ENCODE data around the gene PDK4. TPM values are rescaled to one million over a fixed set of nuclear protein-coding genes. Genes with fewer than 3 reads are reported as not detected.
A peak's percentile ranks its signal among the peaks of the same experiment; 100 is the strongest.

PDK4 gene
- total RNA-seq, 1 experiment from 2014 or later, result 1.2 TPM

DNA sequence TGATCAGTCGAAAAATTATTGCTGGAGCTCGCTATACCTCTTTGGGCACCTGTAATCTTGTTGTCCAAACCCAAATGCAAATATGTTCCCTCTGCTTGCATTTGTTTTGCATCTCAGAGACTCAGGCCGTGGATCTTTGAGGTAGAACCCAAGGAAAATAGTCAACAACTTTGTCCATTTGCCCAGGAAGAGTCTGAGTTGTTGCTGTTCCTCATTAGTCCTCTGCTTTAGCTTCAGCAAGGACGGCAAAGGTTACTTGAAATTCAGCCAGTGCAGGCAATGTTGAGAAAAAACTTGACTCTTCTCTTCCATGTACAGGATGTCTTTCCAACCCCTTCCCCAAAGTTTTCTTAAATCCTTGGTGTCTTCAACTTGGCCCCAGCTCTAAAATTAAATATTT lies 45.8 kb downstream of the PDK4 start:
- peak overlapping the region; percentile 63 for H3K4me3 Mint-ChIP-seq (ENCODE audit: unreplicated experiment)
- H3K9me3 Mint-ChIP-seq (ENCODE audit: unreplicated experiment), result no peaks in the 10 kb centered on the region
- no peaks in the 10 kb centered on the region for H3K27me3 Mint-ChIP-seq (ENCODE audit: insufficient read depth, unreplicated experiment)
- peaks cover 35% of the 10 kb centered on the region for H3K4me1 Mint-ChIP-seq (ENCODE audit: insufficient read depth, unreplicated experiment)
- intact Hi-C loops (cut with micrococcal nuclease), result loop anchor here (2.0 kb wide), 1 partner anchor 58 kb away; no protein-coding TSS in a partner anchor
- TF ChIP-seq, protein P1, sequence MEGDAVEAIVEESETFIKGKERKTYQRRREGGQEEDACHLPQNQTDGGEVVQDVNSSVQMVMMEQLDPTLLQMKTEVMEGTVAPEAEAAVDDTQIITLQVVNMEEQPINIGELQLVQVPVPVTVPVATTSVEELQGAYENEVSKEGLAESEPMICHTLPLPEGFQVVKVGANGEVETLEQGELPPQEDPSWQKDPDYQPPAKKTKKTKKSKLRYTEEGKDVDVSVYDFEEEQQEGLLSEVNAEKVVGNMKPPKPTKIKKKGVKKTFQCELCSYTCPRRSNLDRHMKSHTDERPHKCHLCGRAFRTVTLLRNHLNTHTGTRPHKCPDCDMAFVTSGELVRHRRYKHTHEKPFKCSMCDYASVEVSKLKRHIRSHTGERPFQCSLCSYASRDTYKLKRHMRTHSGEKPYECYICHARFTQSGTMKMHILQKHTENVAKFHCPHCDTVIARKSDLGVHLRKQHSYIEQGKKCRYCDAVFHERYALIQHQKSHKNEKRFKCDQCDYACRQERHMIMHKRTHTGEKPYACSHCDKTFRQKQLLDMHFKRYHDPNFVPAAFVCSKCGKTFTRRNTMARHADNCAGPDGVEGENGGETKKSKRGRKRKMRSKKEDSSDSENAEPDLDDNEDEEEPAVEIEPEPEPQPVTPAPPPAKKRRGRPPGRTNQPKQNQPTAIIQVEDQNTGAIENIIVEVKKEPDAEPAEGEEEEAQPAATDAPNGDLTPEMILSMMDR (IDR thresholded peaks at IDR 0.05; ENCODE audit: unreplicated experiment), result no peak
- H3K27ac Mint-ChIP-seq (ENCODE audit: low read depth, unreplicated experiment), result peak overlapping the region; percentile 99
- no peaks in the 10 kb centered on the region for H3K36me3 Mint-ChIP-seq (ENCODE audit: insufficient read depth, unreplicated experiment)
- ChIA-PET POLR2A (interaction anchor here (0.5 to 3.1 kb wide), 20 partner anchors 11 to 1101 kb away, joined by 3 to 35 read pairs (median 4); partner anchors contain the start of gene PDK4), CTCF (interaction anchor here (0.6 to 4.6 kb wide), 9 partner anchors 8 to 138 kb away, joined by 3 to 73 read pairs (median 6); partner anchors contain the start of gene PDK4)
- no peak for DNase-seq (ENCODE audit: unreplicated experiment)
- BruUV-seq (replicated peaks), result no TSS peak

DNA sequence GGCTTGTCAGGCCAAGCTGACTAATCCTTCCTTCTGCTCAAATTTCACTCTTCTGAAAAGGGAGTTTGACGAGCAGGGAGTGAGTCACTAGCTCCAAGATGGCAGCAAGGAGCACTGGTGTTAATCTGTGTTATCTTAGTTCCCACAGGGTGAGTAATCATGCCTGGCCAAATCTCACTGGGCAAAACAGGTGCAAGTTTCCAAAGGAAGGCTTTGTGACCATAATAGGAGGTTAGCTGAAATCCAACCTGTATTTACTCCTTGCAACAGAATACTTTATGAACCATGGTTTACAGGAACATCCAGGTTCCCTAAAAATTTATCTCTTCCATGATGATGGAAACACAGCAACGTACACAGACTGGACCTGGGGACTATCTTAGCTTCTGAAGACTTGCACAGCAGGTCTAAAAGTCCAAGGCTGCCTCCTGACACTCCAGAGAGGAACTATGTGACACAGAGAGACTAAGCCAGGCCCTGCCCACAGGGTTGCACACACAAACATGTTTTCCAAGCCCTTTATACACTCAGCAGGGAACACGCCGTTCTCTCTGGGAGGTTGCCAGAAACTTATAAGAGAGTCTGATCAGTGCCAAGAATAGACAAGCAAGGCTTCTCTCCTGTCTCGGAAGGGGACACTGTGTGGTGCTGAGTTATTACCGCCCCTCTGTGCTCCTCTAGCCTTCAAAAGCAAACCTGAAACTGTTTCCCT lies 46.3 kb downstream of the PDK4 start:
- peak; percentile 99 for DNase-seq (ENCODE audit: unreplicated experiment)
- TF ChIP-seq, protein P1 (IDR thresholded peaks at IDR 0.05; ENCODE audit: unreplicated experiment), result no peak
- CTCF ChIA-PET, result interaction anchor here (0.5 to 4.6 kb wide), 13 partner anchors 9 to 1249 kb away, joined by 3 to 73 read pairs (median 4); partner anchors contain the start of gene PDK4
- POLR2A ChIA-PET, result interaction anchor here (0.6 to 3.1 kb wide), 26 partner anchors 9 to 1101 kb away, joined by 3 to 35 read pairs (median 4); partner anchors contain the start of gene PDK4
- Mint-ChIP-seq H3K4me1 (ENCODE audit: insufficient read depth, unreplicated experiment) (peaks cover 40% of the 10 kb centered on the region), H3K36me3 (ENCODE audit: insufficient read depth, unreplicated experiment) (no peaks in the 10 kb centered on the region), H3K9me3 (ENCODE audit: unreplicated experiment) (no peaks in the 10 kb centered on the region), H3K27ac (ENCODE audit: low read depth, unreplicated experiment) (peak overlapping the region; percentile 99), H3K4me3 (ENCODE audit: unreplicated experiment) (peak overlapping the region; percentile 63), H3K27me3 (ENCODE audit: insufficient read depth, unreplicated experiment) (no peaks in the 10 kb centered on the region)
- BruUV-seq (replicated peaks), result no TSS peak
- intact Hi-C loops (cut with micrococcal nuclease), result loop anchor here (2.0 kb wide), 1 partner anchor 59 kb away; no protein-coding TSS in a partner anchor

DNA sequence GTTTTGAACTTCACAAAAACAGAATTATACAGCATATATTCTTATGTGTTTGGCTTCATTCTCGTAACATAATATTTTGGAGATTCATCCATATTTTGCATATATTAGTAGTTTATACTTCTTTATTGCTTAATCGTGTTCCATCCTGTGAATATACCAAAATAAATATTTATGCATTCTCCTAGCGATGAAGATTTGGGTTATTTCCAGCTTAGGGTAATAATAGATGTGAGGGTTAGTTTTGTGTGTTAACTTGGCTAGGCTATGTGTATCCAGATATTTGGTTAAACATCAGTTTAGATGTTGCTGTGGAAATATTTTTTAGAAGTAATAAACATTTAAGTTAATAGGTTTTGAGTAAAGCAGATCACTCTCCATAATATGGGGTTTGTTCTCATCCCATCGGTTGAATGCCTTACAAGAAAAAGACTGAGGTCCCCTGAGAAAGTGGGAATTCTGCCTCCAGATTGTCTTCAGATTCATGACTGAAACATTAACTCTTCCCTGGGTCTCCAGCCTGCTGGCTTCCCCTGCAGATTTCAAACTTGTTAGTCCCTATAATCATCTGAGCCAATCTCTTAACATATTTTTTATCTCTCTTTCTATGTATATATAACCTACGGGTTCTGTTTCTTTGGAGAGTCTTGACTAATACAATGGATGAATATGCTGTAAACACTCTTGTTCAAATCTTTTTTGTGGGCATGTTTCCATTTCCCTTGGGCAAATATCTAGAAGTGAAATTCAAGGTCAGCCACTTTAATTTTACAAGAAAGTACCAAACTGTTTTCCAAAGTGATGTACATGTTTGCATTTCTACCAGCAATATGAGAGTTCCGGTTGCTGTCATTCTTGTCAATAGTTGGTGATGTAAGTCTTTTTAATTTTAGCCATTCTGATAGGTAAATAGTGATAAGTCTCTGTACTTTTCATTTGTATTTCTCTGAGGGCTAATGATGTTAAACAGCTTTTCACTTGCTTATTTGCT lies 48.7 kb downstream of the PDK4 start:
- BruUV-seq (replicated peaks), result no TSS peak
- TF ChIP-seq, protein P1 (IDR thresholded peaks at IDR 0.05; ENCODE audit: unreplicated experiment), result no peak
- no peak overlapping the region for H3K27ac Mint-ChIP-seq (ENCODE audit: low read depth, unreplicated experiment)
- no peaks in the 10 kb centered on the region for H3K9me3 Mint-ChIP-seq (ENCODE audit: unreplicated experiment)
- H3K4me3 Mint-ChIP-seq (ENCODE audit: unreplicated experiment), result no peak overlapping the region
- DNase-seq (ENCODE audit: unreplicated experiment), result peak; percentile 8
- CTCF ChIA-PET, result interaction anchor here (0.6 to 29.2 kb wide), 6 partner anchors 18 to 1452 kb away, joined by 3 to 1114 read pairs (median 9); partner anchors contain the start of gene PDK4
- H3K4me1 Mint-ChIP-seq (ENCODE audit: insufficient read depth, unreplicated experiment), result peaks cover 39% of the 10 kb centered on the region
- POLR2A ChIA-PET, result interaction anchor here (0.8 to 5.4 kb wide), 8 partner anchors 31 to 141 kb away, joined by 3 to 59 read pairs (median 4); partner anchors contain the start of gene PDK4
- intact Hi-C loops (cut with micrococcal nuclease), result no loop called here
- H3K27me3 Mint-ChIP-seq (ENCODE audit: insufficient read depth, unreplicated experiment), result no peaks in the 10 kb centered on the region
- no peaks in the 10 kb centered on the region for H3K36me3 Mint-ChIP-seq (ENCODE audit: insufficient read depth, unreplicated experiment)
